Endothelial cell of hepatic sinusoid (primary cell): ENCODE results near the gene CFAP46.

Experiments used
- in situ Hi-C: cut with HindIII; loops from 2 replicates; pipeline ENCODE4 v1.10.0; 2017; ENCODE audit warnings: low sequenced_read_pairs

CFAP46 gene

DNA sequence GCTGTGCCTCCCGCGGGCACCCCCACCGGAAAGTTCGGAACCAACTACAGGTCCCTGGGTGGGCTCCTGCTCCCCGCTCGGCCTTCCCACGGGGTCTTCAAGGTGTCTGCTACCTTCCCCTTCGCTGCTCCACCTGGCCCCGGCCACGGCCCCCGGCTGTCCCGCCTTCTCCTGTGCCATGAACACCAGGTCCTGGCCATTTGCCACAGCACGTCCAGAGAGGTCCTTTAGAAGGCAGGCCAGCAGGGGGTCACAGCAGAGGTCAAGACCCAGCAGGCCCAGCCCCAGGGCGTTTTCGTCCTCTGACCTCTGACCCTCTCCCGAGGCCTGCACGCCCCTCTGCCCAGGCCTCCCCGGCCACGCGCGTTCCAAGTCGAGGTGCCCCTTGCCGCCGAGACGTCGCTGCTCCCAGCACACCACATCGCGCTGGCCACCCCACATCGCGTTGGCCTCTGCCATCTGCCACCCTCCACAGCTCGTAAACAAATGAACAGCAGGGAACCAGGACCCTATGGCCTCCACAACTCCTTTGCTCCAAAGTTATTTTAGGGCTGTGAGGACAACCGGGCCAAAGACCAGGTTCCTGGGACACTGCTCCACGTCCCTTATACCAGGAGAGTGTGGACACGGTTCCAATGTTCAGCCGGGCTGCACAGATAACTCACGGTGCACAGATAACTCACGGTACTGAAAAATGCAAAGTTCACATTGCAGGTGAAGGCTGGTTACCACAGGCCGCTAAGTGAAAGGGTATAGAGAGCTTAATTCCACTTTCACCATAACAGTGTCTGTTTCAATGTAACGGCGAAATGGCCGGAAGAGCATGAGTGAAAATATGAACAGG is 74.3 kb downstream of the CFAP46 start:
- in situ Hi-C loops, result no loop called here

- in situ Hi-C loops, result no loop called here
These were observed 75.6 kb downstream of the CFAP46 start for GRCh38 chr10:132866601-132867381.

DNA sequence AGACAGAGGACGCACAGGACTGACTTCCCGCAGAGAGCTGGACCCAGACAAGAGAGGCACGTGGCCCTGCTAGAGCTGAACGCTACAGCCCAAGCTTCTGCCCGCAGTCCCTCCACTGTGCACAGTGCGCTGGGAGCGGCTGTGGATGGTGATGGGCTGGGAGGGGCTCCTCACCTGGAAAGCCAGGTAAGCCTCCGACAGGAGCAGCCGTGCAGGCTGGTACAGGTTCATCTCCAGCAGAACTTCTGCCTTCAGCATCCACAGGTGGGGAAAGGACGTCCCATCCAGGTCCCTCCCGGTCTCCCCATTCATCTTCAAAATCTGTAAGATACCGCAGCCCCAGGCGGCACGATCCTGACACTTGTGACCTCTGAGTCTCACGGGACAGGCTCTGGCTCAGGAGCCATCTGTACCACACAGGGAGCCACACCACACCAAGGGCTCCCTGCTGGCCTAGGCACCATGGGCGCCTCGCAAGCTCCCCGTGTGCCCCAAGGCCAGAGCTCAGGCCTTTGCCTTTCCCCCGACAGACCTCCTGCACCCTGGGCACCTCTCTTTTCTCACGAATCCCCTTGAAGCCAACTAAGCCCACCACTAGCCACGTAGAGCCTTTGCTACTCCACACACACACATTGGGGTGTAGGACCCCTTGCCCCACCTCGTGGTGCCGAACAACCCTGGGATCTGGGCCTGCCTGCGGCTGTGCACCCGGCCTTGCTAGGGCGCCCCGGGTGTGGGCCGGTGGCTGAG is 76.3 kb downstream of the CFAP46 start:
- in situ Hi-C loops, result no loop called here

- in situ Hi-C loops, result no loop called here
These were observed 77.2 kb downstream of the CFAP46 start for GRCh38 chr10:132865171-132865631.

DNA sequence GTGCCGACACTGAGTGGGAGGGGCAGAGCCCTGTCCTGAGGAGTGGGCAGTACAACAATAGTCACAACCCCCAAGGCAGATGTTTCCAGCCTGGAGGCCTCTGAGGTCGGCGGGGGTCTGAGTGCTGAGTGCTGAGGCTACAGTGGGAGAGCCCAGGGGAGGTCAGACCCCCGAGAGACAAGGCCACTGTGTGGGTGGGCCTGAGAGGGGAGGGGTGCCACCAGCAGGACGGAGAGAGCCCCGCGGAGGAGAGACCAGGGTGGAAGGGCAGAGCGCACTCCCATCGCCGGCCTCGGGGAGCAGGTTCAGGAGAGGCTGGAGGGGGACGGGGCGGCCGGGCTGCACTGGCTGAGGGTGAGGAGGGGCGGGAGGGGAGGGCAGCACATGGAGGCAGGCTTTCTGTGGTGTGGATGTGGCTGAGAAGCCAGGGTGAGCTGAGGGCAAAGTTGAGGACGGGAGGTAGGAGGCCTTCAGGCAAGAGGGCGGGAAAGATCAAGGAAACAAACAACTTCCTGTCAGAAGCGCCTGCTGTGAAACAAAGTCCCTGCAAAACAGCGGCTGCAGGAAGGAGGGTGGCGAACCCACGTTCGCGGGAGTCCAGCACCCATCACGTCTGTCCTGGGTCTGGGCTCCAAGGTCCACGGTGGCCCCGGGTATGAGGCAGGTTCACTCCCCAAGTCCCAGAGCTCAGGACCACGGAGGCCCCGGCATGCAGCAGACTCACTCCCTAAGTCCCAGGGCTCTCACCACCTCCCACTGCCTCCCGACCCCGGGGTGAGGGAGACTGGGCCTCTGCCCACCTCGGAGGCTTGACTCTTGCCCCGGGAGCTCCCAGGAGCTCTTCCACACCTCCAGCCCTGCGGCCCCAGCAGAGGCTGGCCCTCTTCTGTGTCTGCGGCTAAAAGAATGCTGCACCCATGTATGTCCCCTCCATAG is 79.6 kb downstream of the CFAP46 start:
- in situ Hi-C loops, result no loop called here

GRCh38 chr10:132861884-132862461 is 80.4 kb downstream of the CFAP46 start:
- in situ Hi-C loops, result no loop called here

DNA sequence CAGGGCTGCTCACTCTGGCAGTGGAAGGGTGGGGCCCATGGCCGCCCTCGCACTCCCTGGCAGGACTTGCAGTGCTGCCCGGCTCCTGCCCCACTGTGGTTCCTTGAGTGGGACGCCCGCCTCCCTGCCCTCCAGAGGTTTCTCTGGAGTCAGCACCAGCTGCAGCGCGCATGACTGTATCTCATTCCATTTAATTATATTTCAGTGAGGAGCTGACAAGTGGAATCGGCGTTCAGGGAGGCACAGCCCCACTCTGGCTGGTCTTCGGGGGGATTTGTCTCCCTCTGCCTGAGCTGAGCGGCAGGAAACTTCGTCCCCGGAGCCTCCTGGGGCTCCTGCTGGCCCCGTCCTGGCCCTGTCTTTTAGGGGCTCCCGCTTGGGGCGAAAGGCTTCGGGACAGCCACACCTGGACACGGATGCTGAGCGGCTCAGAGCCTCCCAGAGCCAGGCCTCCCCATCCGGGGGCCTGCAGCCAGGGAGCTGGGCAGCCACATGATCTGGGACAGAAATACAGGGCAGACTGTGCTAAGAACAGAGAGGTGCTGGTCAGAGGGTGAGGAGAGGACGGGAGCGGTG is 81.2 kb downstream of the CFAP46 start:
- in situ Hi-C loops, result no loop called here

- in situ Hi-C loops, result no loop called here
These were observed 81.8 kb downstream of the CFAP46 start for GRCh38 chr10:132860532-132860931.

DNA sequence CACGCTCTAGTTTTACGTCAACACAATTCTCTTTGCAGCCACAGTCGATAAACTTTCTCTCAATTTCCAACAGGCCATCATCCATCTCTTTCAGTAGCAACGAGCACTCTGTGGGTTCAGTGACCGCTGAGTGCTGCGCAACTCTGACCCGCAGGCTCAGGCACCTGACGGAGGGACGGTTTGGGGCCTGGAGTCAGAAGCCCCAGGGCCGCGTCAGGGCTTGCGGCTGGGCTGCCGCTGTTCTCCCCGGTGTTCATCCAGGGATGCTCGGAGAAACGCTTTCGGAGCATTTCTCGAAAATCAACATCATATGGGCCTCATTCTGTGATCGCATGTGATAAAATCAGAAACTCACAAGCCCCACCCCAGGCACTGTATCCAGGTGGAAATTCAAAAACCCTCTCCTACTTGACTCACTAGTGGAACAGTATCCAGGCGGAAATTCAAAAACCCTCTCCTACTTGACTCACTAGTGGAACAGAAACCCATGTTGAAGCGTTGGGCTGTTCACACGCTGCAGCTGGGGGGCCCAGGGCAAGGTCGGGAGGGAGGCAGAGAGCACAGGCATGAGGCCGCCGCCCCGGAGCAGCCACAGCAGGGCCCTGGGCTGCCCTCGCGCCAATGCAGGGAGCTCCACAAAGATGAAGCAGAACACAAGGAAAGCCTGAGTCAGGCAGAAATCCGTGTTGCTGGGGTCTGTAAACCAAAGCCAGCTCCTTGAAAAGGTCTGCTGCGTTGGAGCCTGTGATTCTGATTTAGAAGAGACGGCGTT is 83.1 kb downstream of the CFAP46 start:
- in situ Hi-C loops, result no loop called here

GRCh38 chr10:132858121-132859081 is 84.0 kb downstream of the CFAP46 start:
- in situ Hi-C loops, result no loop called here

- in situ Hi-C loops, result no loop called here
These were observed 85.4 kb downstream of the CFAP46 start for GRCh38 chr10:132856869-132857524.

GRCh38 chr10:132855889-132856288 is 86.5 kb downstream of the CFAP46 start:
- in situ Hi-C loops, result no loop called here

DNA sequence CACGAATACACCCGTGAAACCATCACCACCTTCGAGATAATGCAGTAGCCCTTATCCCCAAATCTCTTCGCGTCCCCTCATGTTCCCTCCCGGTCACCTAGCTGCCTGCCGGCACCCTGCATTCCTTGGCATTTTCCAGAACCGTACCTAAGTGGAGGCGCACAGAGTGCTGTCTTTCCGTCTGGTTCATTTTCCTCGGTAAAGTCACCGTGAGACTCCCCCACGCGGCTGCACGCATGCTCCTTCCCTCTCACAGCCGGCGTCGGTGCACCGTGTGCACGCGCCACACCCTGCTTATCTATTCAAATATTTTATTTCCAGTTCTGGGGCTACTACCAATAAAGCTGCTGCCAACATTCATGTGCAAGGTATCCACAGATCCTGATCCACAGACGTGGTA is 90.9 kb downstream of the CFAP46 start:
- in situ Hi-C loops, result no loop called here

GRCh38 chr10:132850896-132851295 is 91.5 kb downstream of the CFAP46 start:
- in situ Hi-C loops, result no loop called here

DNA sequence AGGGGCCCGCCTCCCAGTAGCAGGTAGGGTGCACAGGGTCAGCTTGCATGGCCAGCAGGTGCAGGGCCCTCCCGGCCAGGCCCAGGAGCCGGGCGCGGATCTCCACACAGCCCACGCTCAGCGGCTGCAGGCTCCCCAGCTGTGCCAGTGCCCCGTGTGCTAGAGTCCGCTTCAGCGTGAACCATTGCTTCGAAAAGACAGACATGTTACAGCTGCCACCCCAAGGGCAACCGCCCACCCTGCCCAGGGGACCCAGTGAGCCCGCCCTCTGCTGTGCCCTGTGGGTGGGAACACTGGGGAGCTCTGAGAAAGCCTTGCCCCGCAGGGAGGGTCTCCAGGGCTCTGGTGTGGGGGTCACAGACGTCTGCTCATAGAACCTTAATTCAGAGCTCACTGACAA is 92.1 kb downstream of the CFAP46 start:
- in situ Hi-C loops, result no loop called here

DNA sequence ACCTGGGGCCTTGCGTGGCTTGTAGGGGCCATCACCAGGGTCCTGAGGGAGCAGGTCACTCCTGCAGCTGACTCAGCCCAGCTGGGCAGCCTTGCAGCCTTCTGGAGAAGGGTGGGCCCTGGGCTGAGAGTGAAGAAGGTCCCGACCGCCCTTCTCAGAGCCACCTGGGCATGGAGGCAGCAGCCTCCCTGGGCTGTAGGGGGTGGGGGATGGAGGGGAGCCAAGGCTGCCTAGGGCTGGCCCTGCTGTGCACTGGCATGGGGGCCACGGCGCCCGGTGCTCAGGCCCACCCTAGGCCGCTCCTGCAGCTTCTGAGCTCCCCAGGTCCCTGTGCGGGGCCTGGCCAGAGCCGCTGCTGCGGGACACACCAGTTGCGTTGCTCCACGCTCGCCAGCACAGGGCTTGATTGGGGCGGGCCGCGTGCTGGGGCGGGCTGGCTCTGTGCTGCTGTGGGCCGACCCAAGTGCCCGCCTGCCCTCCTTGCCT is 92.8 kb downstream of the CFAP46 start:
- in situ Hi-C loops, result no loop called here

DNA sequence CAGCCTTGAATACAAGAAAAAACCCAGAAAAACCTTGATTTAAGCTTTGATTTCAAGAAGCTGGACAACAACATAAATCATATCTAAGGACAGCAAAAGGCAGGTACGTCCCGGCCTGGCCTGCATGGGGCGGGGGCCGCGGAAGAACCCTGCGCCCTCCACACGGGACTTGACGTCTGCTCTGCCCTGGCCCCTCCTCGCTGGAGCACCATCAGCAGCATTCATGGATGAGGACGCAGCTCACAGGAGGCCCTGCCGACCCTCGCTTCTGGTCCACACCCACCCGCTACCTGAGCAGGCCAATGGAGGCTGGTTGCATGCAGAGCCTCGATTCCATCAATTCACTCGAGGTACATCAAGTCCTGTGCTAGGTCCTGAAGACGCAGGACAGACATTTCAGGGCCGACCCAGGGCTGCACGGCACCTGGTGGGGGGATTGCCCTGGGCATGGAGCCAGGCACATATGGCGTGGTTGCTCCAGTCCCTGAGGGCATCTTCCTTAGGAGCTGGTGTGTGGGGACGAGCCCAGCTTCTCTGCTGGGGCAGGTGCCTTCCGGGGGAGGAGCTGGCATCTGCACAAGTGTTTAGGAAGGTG is 93.3 kb downstream of the CFAP46 start:
- in situ Hi-C loops, result no loop called here
